NCI-H2227 (cell line): ENCODE measurements around the gene MPHOSPH8.

ENCODE experiments used
- DNase-seq: peaks from one replicate; lab custom pipeline; 2025; ENCODE audit not compliant: unreplicated experiment; lab: John Stamatoyannopoulos, UW

The MPHOSPH8 gene

GRCh38 chr13:19633479-19634255 lies at the start of gene MPHOSPH8:
TSS of gene MPHOSPH8 (plus strand) at chr13:19633659. CDS start at chr13:19633749, 90 bp downstream.
- peak; percentile 94 for DNase-seq

- DNase-seq = no peak
These were observed 46.4 kb upstream of the MPHOSPH8 start for GRCh38 chr13:19586904-19587634.

- peak; percentile 11 for DNase-seq
These were observed 45.7 kb upstream of the MPHOSPH8 start for GRCh38 chr13:19587635-19588300.

GRCh38 chr13:19589312-19589711 lies 44.1 kb upstream of the MPHOSPH8 start:
- DNase-seq = no peak

- DNase-seq = no peak
These were observed 43.0 kb upstream of the MPHOSPH8 start for GRCh38 chr13:19590423-19590822.

- DNase-seq = no peak
These were observed 41.6 kb upstream of the MPHOSPH8 start for GRCh38 chr13:19591864-19592263.

- DNase-seq = peak; percentile 6
These were observed 40.7 kb upstream of the MPHOSPH8 start for GRCh38 chr13:19592657-19593180.

- DNase-seq = no peak
These were observed 37.4 kb upstream of the MPHOSPH8 start for GRCh38 chr13:19596086-19596485.

- no peak for DNase-seq
These were observed 36.5 kb upstream of the MPHOSPH8 start for GRCh38 chr13:19596960-19597361.

GRCh38 chr13:19597523-19597922 lies 35.9 kb upstream of the MPHOSPH8 start:
- no peak for DNase-seq

GRCh38 chr13:19601749-19602725 lies 31.4 kb upstream of the MPHOSPH8 start:
- peak; percentile 61 for DNase-seq

GRCh38 chr13:19604306-19604705 lies 29.2 kb upstream of the MPHOSPH8 start:
- DNase-seq = no peak

GRCh38 chr13:19605161-19605955 lies 28.1 kb upstream of the MPHOSPH8 start:
- no peak for DNase-seq

- no peak for DNase-seq
These were observed 27.3 kb upstream of the MPHOSPH8 start for GRCh38 chr13:19606152-19606551.

GRCh38 chr13:19606737-19607136 lies 26.7 kb upstream of the MPHOSPH8 start:
- DNase-seq = no peak

- no peak for DNase-seq
These were observed 25.9 kb upstream of the MPHOSPH8 start for GRCh38 chr13:19607523-19608078.

GRCh38 chr13:19618977-19619376 lies 14.5 kb upstream of the MPHOSPH8 start:
- peak; percentile 12 for DNase-seq

GRCh38 chr13:19622193-19622592 lies 11.3 kb upstream of the MPHOSPH8 start:
- no peak for DNase-seq

GRCh38 chr13:19624265-19624664 lies 9.2 kb upstream of the MPHOSPH8 start:
- no peak for DNase-seq
